Raji (cell line): ENCODE results near the gene HOXA10.

ENCODE experiments used
- POLR2A ChIP-seq: IDR thresholded peaks from 2 replicates; pipeline ENCODE4 v1.6.1; 2011; ENCODE audit warnings: low read depth, low read length, control low read depth; ENCODE audit not compliant: insufficient read depth

Gene HOXA10

DNA sequence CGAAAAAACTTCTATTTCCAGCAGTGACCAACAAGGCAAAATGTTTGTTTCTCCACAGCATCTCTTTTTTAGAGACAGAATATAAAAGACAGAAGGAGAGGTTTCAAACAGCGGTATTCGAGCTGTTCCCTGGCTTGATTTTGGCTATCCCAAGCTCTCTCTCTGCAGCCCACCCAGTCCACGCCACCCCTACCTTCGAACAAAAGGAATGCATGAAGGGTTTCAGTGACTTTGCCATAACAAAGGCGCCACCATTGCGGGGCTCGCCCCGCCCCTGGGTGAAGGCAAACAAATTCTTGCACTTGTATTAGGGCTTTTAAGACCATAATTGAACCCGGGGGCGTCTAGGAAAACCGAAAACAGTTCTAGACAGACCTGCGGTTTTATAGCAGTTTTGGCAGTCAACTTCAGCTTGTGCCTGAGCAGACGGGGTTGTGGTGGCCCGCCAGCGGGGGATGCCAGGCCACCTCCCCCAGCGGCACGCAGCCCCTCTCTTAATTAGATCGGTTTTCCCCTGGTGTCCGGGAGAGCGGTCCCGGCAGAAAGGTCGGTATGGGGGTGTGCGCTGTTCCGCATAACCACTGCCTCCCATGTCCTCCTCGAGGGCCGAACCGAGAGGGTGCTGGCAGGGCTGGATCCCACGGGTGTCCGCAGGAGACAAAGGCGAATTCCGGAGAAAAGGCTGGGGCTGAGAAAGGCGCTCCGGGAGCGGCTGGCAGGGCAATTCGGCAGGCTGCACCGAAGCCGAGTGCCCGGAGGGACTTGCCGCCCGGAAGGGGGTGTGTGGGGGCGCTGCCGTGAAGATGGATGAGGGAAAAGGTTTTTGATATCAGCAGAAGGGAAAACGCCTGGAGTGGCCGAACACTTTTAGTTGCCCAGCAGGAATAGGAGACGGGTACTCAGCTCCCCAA lies 13.6 kb upstream of the HOXA10 start:
- no peak for TF ChIP-seq POLR2A

- TF ChIP-seq POLR2A: no peak
Measured at GRCh38 chr7:27186668-27187474, 12.8 kb upstream of the HOXA10 start.

- TF ChIP-seq POLR2A: no peak
Measured at GRCh38 chr7:27185854-27186667, 11.9 kb upstream of the HOXA10 start.

DNA sequence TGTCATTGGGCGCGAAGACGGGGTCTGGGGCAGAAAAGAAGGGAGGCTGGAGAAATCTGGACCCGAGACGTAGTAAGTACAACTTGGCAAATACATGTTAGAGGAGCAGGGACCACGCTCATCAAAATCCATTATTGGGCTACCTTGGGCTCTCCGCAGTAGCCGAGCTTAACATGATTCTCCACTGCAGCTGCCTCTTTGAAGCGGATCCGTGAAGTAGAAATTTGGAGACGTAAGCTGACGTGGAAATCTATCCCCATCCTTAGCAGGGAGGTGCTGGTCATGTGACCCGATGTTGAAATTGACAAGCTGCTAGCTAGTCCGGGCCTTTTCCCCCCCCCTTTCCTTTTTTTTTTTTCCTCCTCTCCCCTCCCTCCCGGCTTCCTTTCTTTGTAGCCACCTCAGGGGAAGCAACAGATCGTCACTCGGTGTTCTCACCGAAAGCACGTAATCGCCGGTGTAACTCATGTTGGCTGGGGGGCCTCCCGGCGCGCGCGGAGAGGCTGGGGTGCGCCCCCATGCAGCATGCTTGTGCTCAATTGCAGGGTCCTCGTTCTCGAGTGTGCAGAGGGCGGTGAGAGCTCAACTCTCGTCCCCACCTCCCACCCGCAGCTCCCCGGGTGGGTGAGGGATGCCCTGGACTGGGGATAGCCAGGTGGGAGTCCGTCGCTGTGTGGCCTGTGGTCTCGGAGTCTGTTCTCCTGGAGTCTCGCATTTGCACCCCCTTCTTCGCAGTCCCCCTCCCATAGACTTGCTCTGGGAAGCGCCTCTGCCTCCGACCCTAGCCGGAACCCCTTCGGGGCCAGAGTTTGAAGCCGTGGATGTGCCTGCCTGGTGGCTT lies 11.1 kb upstream of the HOXA10 start, which contains the start of gene HOXA11:
Gene HOXA11, minus strand, starts transcription at position 220 of the 841 bp plus-strand sequence. Its CDS starts 88 bp downstream, at position 132.
- TF ChIP-seq POLR2A: no peak

- TF ChIP-seq POLR2A: no peak
Measured at GRCh38 chr7:27184337-27185012, 10.4 kb upstream of the HOXA10 start.

- TF ChIP-seq POLR2A: no peak
Measured at GRCh38 chr7:27183682-27184336, 9.7 kb upstream of the HOXA10 start.

DNA sequence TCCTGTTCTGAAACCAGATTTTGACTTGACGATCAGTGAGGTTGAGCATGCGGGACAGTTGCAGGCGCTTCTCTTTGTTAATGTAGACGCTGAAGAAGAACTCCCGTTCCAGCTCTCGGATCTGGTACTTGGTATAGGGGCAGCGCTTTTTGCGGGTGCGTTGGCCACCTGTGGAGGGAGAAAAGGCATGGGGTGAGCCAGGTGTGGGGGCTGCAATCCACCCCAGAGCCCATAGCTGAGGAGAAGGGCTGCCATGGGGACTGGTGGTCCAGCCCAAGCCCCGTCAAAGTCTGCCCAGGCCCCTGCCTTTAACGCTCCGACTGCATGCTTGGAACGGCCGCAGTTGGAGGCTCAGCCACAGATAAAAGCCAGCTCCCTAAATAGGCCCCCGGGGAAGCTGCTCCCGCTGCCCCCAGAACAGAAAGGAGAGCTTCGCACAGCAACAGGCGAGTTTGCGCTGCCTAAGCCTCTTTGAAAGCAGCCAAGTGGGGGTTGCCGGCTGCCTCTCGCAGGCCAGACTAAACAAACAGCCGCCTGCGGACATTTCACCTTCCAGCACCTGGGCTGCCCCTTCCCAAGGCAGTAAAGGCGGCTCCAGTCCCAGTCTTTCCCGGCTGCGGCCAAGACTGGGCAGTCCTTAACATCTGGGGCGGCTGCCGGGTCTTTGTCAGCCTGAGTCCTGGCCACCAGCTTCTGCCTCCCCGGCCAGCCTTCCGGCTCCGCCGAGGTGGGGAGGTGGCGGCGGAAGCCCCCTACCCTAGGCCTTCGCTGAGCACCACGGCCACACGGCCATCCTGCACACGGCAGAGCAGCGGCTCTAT lies 9.0 kb upstream of the HOXA10 start:
- no peak for TF ChIP-seq POLR2A

- TF ChIP-seq POLR2A: no peak
Measured at GRCh38 chr7:27182285-27182841, 8.2 kb upstream of the HOXA10 start.

DNA sequence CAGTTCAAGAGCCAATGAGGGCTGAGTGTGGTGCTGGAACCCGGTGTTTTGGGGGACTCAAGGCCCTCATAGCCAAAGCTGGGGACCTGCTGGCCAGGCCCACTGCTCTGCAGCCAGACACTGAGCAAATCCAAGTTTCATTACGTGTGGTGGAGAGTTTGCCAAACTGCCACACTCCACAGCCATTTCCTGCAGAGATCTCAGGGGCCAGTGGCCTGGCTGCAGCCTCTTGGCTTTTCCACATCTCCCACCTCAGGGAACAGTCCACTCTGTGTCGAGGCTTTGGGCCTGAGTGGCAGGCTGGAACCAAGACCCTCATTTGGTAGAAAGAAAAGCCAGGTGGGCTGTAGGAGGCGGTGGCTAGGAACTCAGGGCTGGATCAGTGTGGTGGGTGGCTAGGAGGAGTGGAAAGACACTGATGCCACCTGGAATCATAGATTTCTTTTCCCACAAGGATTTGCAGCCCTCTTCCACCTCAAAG lies 7.7 kb upstream of the HOXA10 start:
- no peak for TF ChIP-seq POLR2A

GRCh38 chr7:27180431-27181420 lies 6.6 kb upstream of the HOXA10 start:
- TF ChIP-seq POLR2A: no peak
